ENCODE data around the gene TAGAP.
A peak's percentile ranks its signal among the peaks of the same experiment; 100 is the strongest.

Gene TAGAP, protein sequence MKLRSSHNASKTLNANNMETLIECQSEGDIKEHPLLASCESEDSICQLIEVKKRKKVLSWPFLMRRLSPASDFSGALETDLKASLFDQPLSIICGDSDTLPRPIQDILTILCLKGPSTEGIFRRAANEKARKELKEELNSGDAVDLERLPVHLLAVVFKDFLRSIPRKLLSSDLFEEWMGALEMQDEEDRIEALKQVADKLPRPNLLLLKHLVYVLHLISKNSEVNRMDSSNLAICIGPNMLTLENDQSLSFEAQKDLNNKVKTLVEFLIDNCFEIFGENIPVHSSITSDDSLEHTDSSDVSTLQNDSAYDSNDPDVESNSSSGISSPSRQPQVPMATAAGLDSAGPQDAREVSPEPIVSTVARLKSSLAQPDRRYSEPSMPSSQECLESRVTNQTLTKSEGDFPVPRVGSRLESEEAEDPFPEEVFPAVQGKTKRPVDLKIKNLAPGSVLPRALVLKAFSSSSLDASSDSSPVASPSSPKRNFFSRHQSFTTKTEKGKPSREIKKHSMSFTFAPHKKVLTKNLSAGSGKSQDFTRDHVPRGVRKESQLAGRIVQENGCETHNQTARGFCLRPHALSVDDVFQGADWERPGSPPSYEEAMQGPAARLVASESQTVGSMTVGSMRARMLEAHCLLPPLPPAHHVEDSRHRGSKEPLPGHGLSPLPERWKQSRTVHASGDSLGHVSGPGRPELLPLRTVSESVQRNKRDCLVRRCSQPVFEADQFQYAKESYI
- total RNA-seq = 486 to 571 (median 545) reads per million in 3 donors

DNA sequence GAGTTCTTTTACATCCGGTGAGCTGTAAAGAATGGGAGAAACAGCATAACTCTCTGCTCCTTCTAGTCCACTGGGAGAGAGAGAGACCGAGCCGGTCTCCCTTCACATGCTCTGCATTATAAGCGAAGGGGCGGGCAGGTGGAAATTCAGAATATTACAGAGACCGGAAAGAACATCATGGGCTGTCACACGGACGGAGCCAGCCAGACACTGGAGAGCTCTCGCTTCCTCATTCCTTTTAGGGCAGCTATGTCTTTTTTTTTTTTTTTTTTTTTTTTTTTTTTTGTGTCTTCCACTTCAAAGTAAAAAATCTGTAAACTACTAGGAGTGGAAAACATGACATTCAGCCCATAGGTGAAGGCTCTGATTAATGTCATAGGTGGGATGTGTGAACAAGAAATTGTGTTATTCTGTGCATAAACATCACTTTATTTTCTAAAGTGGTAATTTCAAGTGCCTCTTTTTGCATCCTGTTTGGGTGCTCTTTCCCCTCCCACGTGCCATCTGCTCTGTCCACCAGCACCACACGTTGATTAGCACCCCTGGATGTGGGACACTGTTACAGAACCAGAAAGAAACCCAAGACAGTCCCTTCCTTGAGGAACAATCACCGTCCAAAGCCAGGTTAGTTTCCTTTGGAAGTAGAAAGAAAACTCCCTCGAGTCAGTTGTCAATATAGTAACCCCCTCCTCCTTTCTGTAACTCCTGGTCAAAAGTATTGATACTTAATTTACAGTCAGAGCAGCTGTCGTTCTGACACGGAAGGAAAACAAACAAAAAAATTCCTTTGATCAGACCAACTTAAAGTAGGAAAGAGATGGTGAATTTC, at the start of gene TAGAP:
TAGAP (minus strand) TSS at position 93 of the 829 bp plus-strand sequence. CDS start 845 bp downstream, outside the sequence.
- H3K27ac ChIP-seq (ENCODE audit: insufficient read depth, low read length, poor library complexity, severe bottlenecking) = peak within 1 kb of the TSS; percentile 89

DNA sequence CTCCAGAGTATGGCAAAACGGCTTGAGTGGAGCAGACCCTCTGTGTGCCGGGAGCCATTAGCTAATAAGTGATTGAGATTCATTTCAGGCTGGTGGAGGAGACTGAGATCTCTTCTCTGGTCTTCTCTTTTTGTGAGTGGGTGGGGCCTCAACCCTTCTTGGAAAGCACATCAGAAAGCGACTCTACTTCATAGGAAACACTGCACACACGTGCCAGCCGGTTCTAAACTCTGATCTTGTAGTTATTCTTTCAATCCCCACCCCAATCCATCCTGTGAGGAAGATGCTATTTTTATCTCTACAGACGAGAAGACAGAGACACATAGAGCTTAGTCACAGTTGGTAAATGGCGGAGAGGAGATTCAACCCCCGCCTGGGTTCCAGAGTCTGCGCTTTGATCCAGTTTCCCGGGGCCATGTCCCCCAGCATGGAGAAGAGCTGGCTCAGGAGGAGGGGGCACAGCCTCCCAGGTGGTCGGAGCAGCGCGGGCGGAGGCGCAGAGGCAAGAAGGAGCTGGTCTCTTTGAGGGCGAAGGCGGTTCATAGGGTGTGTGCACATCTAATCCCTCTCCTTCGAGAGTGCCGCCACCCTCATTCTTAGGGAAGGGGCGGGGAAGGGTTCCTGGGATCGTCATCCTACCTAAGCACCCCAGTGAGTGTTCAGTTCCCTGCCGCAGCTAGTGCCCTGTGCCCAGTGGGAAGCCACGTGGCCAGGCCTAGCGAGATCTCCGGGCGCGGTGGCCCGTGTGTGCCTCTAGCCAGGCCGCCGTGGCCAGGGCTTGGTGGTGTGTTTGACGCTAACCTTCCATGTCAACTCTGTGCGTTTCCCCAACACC, 49.0 kb upstream of the TAGAP start:
- Histone ChIP-seq H3K9me3 (ENCODE audit: control insufficient read depth, low read length) (no peaks in the 10 kb centered on the region), H3K27ac (ENCODE audit: insufficient read depth, low read length, poor library complexity, severe bottlenecking) (peak overlapping the region; percentile 11), H3K4me1 (ENCODE audit: control insufficient read depth, insufficient read depth, low read length, poor library complexity, severe bottlenecking) (peaks cover 25% of the 10 kb centered on the region), H3K27me3 (replicated peaks; ENCODE audit: control insufficient read depth, insufficient read depth, low read length, poor library complexity, severe bottlenecking) (no peaks in the 10 kb centered on the region), H3K36me3 (ENCODE audit: control insufficient read depth, insufficient read depth, low read length) (no peaks in the 10 kb centered on the region), H3K4me3 (ENCODE audit: insufficient read depth, low read depth, low read length, poor library complexity, severe bottlenecking) (no peak overlapping the region)
- no peak for DNase-seq

More for the DNA sequence above, at the start of gene TAGAP:
- Histone ChIP-seq H3K36me3 (ENCODE audit: control insufficient read depth, insufficient read depth, low read length) (peaks cover 20% of the 10 kb centered on the region), H3K4me1 (ENCODE audit: control insufficient read depth, insufficient read depth, low read length, poor library complexity, severe bottlenecking) (peaks cover 29% of the 10 kb centered on the region), H3K27me3 (replicated peaks; ENCODE audit: control insufficient read depth, insufficient read depth, low read length, poor library complexity, severe bottlenecking) (no peaks in the 10 kb centered on the region), H3K9me3 (ENCODE audit: control insufficient read depth, low read length) (no peaks in the 10 kb centered on the region), H3K4me3 (ENCODE audit: insufficient read depth, low read depth, low read length, poor library complexity, severe bottlenecking) (peak within 1 kb of the TSS; percentile 70)
- DNase-seq = peak; percentile 83 to 85 (median 84)

DNA sequence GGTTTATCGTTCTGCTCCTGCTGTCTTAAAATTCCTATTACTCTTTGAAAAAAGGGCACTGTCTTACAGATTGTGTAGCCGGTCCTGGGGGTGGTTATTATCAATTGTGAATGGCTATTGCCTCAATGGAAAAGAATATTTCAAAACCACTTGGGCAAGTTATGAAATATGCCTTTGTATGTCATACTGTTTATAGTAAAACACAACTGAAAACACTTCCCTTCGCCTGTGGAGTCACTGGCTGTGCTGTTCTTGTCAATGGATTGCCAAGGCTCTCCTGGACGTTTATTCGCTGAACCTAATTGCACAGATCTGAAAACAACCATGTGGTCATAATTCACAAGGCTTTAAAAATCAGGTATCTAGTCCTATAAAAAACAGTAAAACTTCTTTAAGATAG, 47.8 kb upstream of the TAGAP start:
- Histone ChIP-seq H3K27me3 (replicated peaks; ENCODE audit: control insufficient read depth, insufficient read depth, low read length, poor library complexity, severe bottlenecking) (no peaks in the 10 kb centered on the region), H3K4me1 (ENCODE audit: control insufficient read depth, insufficient read depth, low read length, poor library complexity, severe bottlenecking) (peaks cover 18% of the 10 kb centered on the region), H3K36me3 (ENCODE audit: control insufficient read depth, insufficient read depth, low read length) (no peaks in the 10 kb centered on the region), H3K9me3 (ENCODE audit: control insufficient read depth, low read length) (no peaks in the 10 kb centered on the region), H3K27ac (ENCODE audit: insufficient read depth, low read length, poor library complexity, severe bottlenecking) (no peak overlapping the region), H3K4me3 (ENCODE audit: insufficient read depth, low read depth, low read length, poor library complexity, severe bottlenecking) (no peak overlapping the region)
- DNase-seq = no peak

DNA sequence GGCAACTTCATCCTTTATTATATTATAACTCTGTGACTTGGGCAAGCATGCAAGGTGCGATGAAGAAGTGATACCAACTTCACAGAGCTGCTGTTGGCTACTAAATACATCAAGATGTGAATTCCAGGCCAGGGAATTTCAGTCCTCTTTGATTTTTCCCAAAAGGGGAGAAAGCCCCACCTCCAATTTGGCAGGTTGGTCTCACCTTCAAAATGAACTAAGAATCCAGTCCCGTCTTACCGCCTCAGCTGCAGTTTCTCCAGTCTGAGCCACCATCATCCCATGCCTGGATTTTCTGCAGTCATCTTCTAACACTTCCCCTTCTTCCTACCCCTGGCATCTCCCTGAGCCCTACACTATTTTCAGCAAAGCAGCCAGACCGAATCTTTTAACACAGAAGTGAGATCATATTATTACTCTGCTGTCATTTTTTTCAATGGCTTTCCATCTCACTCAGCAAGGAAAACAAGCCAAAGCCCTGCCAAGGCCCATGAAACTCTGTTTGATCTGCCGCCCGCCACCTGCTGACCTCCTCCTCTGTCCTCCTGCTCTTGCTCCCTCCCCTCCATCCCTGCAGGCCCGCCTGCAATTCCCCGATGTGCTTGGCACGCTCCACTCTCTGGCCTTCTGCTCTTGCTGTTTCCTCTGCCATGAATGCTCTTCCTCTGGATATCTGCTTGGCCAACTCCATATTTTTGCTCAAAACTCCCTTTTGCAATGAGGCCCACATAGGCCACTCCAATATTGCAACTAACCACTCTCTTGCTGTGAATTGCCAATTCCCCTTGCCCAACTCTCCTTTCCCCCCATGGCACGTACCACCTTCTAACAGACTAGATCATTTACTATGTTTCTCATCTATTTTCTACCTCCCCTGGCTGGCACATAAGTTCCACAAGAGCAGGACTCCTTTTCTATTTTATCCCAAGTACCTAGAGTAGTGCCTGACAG, 46.0 kb upstream of the TAGAP start:
- no peak overlapping the region for H3K4me3 ChIP-seq (ENCODE audit: insufficient read depth, low read depth, low read length, poor library complexity, severe bottlenecking)
- no peak for DNase-seq
- H3K4me1 ChIP-seq (ENCODE audit: control insufficient read depth, insufficient read depth, low read length, poor library complexity, severe bottlenecking) = peaks cover 18% of the 10 kb centered on the region
- no peak overlapping the region for H3K27ac ChIP-seq (ENCODE audit: insufficient read depth, low read length, poor library complexity, severe bottlenecking)
- no peaks in the 10 kb centered on the region for H3K36me3 ChIP-seq (ENCODE audit: control insufficient read depth, insufficient read depth, low read length)
- H3K27me3 ChIP-seq (replicated peaks; ENCODE audit: control insufficient read depth, insufficient read depth, low read length, poor library complexity, severe bottlenecking) = no peaks in the 10 kb centered on the region
- H3K9me3 ChIP-seq (ENCODE audit: control insufficient read depth, low read length) = no peaks in the 10 kb centered on the region

DNA sequence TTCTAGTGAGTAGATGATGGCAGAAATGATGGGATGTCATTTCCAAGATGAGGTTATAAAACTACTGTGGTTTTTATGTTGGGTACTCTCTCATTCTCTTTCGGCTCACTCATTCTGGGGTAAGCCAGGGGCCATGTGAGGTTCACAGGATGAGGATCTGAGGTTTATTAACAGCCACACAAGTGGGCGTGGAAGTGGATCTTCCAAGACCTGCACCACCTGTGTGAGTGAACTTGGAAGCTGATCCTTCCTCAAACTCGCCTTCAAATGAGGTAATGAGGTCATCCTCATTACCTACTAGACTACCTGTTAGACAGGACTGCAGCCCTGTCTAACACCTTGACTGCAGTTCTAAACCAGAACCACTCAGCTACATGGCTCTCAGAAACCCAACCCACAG, 45.1 kb upstream of the TAGAP start:
- no peak for DNase-seq
- H3K4me1 ChIP-seq (ENCODE audit: control insufficient read depth, insufficient read depth, low read length, poor library complexity, severe bottlenecking) = peaks cover 15% of the 10 kb centered on the region

DNA sequence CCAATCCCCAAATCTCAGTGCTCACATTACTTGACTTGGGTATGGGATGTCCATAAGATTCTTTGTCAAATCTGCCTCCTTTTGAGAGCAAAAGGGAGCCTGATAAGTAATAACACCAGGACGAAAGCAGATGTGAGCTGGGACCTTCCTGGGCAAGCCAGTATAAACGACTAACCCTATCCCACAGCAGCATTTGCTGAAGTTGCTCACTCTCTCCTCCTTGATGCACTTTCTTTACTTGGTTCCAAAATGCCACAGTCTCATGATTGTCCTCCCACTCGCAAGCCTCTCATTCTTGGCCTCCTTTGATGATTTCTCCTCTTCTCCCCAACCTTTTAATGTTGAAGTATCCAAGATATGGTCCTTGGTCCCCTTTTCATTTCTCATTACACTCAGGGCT, 44.7 kb upstream of the TAGAP start:
- no peaks in the 10 kb centered on the region for H3K9me3 ChIP-seq (ENCODE audit: control insufficient read depth, low read length)
- H3K4me3 ChIP-seq (ENCODE audit: insufficient read depth, low read depth, low read length, poor library complexity, severe bottlenecking) = no peak overlapping the region
- no peak for DNase-seq
- H3K36me3 ChIP-seq (ENCODE audit: control insufficient read depth, insufficient read depth, low read length) = no peaks in the 10 kb centered on the region
- no peaks in the 10 kb centered on the region for H3K27me3 ChIP-seq (replicated peaks; ENCODE audit: control insufficient read depth, insufficient read depth, low read length, poor library complexity, severe bottlenecking)
- peaks cover 10% of the 10 kb centered on the region for H3K4me1 ChIP-seq (ENCODE audit: control insufficient read depth, insufficient read depth, low read length, poor library complexity, severe bottlenecking)
- no peak overlapping the region for H3K27ac ChIP-seq (ENCODE audit: insufficient read depth, low read length, poor library complexity, severe bottlenecking)

More for the DNA sequence above, 45.1 kb upstream of the TAGAP start:
- H3K4me3 ChIP-seq (ENCODE audit: insufficient read depth, low read depth, low read length, poor library complexity, severe bottlenecking) = no peak overlapping the region
- no peaks in the 10 kb centered on the region for H3K36me3 ChIP-seq (ENCODE audit: control insufficient read depth, insufficient read depth, low read length)
- no peaks in the 10 kb centered on the region for H3K27me3 ChIP-seq (replicated peaks; ENCODE audit: control insufficient read depth, insufficient read depth, low read length, poor library complexity, severe bottlenecking)
- H3K9me3 ChIP-seq (ENCODE audit: control insufficient read depth, low read length) = no peaks in the 10 kb centered on the region
- H3K27ac ChIP-seq (ENCODE audit: insufficient read depth, low read length, poor library complexity, severe bottlenecking) = no peak overlapping the region

DNA sequence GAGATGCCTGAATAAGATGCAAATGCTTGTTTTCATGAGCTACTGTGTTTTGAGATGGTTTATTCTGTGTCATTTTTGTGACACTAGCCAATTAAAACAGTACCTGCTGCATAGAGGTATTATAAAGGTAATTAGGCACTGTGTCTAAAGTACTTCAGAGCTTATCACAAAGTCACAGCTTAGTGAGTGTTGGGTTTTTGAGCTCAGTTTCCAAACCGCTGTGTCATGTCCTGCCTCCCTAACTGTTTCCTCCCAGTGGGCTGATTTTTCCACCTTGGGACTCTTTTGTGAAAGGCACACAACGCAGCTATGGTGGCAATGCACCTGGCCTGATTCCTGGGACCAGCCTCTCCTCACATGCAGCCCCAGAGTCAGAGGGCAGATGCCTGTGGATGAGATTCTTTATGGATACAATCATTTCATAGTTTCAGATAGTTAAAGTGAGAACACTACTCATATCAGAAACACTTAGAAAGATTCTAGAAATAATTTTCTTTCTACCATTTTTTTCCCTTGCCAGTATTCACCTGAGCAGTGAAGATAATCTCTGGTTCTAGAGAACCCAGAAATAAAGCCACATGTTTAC, 41.3 kb upstream of the TAGAP start:
- Histone ChIP-seq H3K4me1 (ENCODE audit: control insufficient read depth, insufficient read depth, low read length, poor library complexity, severe bottlenecking) (no peaks in the 10 kb centered on the region), H3K4me3 (ENCODE audit: insufficient read depth, low read depth, low read length, poor library complexity, severe bottlenecking) (no peak overlapping the region), H3K27me3 (replicated peaks; ENCODE audit: control insufficient read depth, insufficient read depth, low read length, poor library complexity, severe bottlenecking) (no peaks in the 10 kb centered on the region), H3K27ac (ENCODE audit: insufficient read depth, low read length, poor library complexity, severe bottlenecking) (no peak overlapping the region), H3K36me3 (ENCODE audit: control insufficient read depth, insufficient read depth, low read length) (no peaks in the 10 kb centered on the region), H3K9me3 (ENCODE audit: control insufficient read depth, low read length) (no peaks in the 10 kb centered on the region)
- DNase-seq = no peak

DNA sequence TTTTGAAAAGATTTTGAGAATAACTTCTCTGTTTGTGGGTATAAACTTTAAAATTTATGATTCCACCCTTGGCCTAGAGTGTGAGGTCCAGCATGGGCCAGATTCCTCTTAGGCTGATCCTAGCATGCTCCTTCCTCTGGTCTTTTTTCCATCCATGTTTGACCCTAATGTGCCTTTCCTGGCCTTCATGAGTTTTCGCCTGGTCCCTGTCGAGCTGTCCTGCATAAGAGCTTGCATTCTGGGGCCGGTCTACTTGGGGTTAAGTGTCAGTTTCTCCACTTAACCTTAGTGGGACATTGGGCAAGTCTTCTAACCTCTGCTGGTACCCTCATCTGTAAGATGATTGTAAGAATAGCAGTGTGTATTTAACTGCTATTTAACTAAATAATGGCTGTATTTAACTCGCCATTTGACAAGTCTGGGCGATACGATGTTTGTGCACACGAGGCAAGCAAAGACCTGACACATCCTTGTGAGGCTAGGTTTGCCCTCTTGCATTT, 40.7 kb upstream of the TAGAP start:
- no peak for DNase-seq
- Histone ChIP-seq H3K4me3 (ENCODE audit: insufficient read depth, low read depth, low read length, poor library complexity, severe bottlenecking) (no peak overlapping the region), H3K9me3 (ENCODE audit: control insufficient read depth, low read length) (no peaks in the 10 kb centered on the region), H3K27me3 (replicated peaks; ENCODE audit: control insufficient read depth, insufficient read depth, low read length, poor library complexity, severe bottlenecking) (no peaks in the 10 kb centered on the region), H3K4me1 (ENCODE audit: control insufficient read depth, insufficient read depth, low read length, poor library complexity, severe bottlenecking) (no peaks in the 10 kb centered on the region), H3K27ac (ENCODE audit: insufficient read depth, low read length, poor library complexity, severe bottlenecking) (no peak overlapping the region), H3K36me3 (ENCODE audit: control insufficient read depth, insufficient read depth, low read length) (no peaks in the 10 kb centered on the region)

All from effector memory CD4-positive, alpha-beta T cell (primary cell).